Mononuclear cell (primary cell): ENCODE measurements around the gene DNAJB6. TPM values are rescaled to one million over a fixed set of nuclear protein-coding genes. Genes with fewer than 3 reads are reported as not detected.

Experiments
- H3K27me3 ChIP-seq: 2 replicates; pipeline ENCODE4 v1.6.0; 2011; ENCODE audit warnings: low read length, control low read depth; ENCODE audit not compliant: insufficient read depth
- H3K4me1 ChIP-seq: 2 replicates; pipeline ENCODE4 v1.5.1; 2011; ENCODE audit warnings: mild to moderate bottlenecking, low read length, control low read depth; ENCODE audit not compliant: insufficient read depth
- H3K4me3 ChIP-seq: 2 replicates; pipeline ENCODE4 v1.5.1; 2011; ENCODE audit warnings: mild to moderate bottlenecking, low read length, moderate library complexity
- H3K9me3 ChIP-seq: 2 replicates; pipeline ENCODE4 v1.5.1; 2011; ENCODE audit warnings: low read depth, mild to moderate bottlenecking, control low read depth, low read length
- total RNA-seq: library from RNA; depleted of rRNA; stranded (reverse); fragments of >200 nt; gene quantifications from one replicate; pipeline ENCODE4 v1.2.3, GENCODE V29; 2012

Gene DNAJB6
- total RNA-seq, 1 donor, result 224 TPM

GRCh38 chr7:157427811-157428553 is 91.2 kb downstream of the DNAJB6 start:
- H3K4me3 ChIP-seq, result no peak overlapping the region
- H3K4me1 ChIP-seq, result peaks cover 8% of the 10 kb centered on the region
- H3K9me3 ChIP-seq, result no peaks in the 10 kb centered on the region

GRCh38 chr7:157428554-157428945 is 91.7 kb downstream of the DNAJB6 start:
- Histone ChIP-seq H3K27me3 (no peaks in the 10 kb centered on the region), H3K4me1 (peaks cover 8% of the 10 kb centered on the region), H3K4me3 (no peak overlapping the region), H3K9me3 (no peaks in the 10 kb centered on the region)

More at GRCh38 chr7:157427811-157428553, 91.2 kb downstream of the DNAJB6 start:
- no peaks in the 10 kb centered on the region for H3K27me3 ChIP-seq

GRCh38 chr7:157429001-157429679 is 92.3 kb downstream of the DNAJB6 start:
- peaks cover 8% of the 10 kb centered on the region for H3K4me1 ChIP-seq
- H3K27me3 ChIP-seq, result no peaks in the 10 kb centered on the region
- no peak overlapping the region for H3K4me3 ChIP-seq
- H3K9me3 ChIP-seq, result no peaks in the 10 kb centered on the region

- Histone ChIP-seq H3K4me3 (no peak overlapping the region), H3K4me1 (peaks cover 8% of the 10 kb centered on the region), H3K9me3 (no peaks in the 10 kb centered on the region), H3K27me3 (no peaks in the 10 kb centered on the region)
These were observed 92.9 kb downstream of the DNAJB6 start for GRCh38 chr7:157429680-157430224.

- no peak overlapping the region for H3K4me3 ChIP-seq
- H3K9me3 ChIP-seq, result no peaks in the 10 kb centered on the region
- H3K27me3 ChIP-seq, result no peaks in the 10 kb centered on the region
- peaks cover 8% of the 10 kb centered on the region for H3K4me1 ChIP-seq
These were observed 93.9 kb downstream of the DNAJB6 start for GRCh38 chr7:157430721-157431120.

- Histone ChIP-seq H3K4me3 (no peak overlapping the region), H3K27me3 (no peaks in the 10 kb centered on the region), H3K4me1 (peaks cover 8% of the 10 kb centered on the region), H3K9me3 (no peaks in the 10 kb centered on the region)
These were observed 94.6 kb downstream of the DNAJB6 start for GRCh38 chr7:157431173-157431950.

GRCh38 chr7:157431951-157432540 is 95.2 kb downstream of the DNAJB6 start:
- no peaks in the 10 kb centered on the region for H3K9me3 ChIP-seq
- H3K4me1 ChIP-seq, result peaks cover 8% of the 10 kb centered on the region
- no peak overlapping the region for H3K4me3 ChIP-seq
- no peaks in the 10 kb centered on the region for H3K27me3 ChIP-seq

GRCh38 chr7:157432541-157432956 is 95.7 kb downstream of the DNAJB6 start:
- Histone ChIP-seq H3K27me3 (no peaks in the 10 kb centered on the region), H3K4me1 (peaks cover 8% of the 10 kb centered on the region), H3K9me3 (no peaks in the 10 kb centered on the region), H3K4me3 (no peak overlapping the region)

- H3K27me3 ChIP-seq, result no peaks in the 10 kb centered on the region
- no peaks in the 10 kb centered on the region for H3K9me3 ChIP-seq
- no peak overlapping the region for H3K4me3 ChIP-seq
These were observed 96.3 kb downstream of the DNAJB6 start for GRCh38 chr7:157432957-157433576.

GRCh38 chr7:157433628-157434027 is 96.8 kb downstream of the DNAJB6 start:
- Histone ChIP-seq H3K9me3 (no peaks in the 10 kb centered on the region), H3K4me3 (no peak overlapping the region), H3K4me1 (peaks cover 8% of the 10 kb centered on the region), H3K27me3 (no peaks in the 10 kb centered on the region)

More at GRCh38 chr7:157432957-157433576, 96.3 kb downstream of the DNAJB6 start:
- peaks cover 8% of the 10 kb centered on the region for H3K4me1 ChIP-seq

- Histone ChIP-seq H3K9me3 (no peaks in the 10 kb centered on the region), H3K4me1 (peaks cover 8% of the 10 kb centered on the region), H3K4me3 (no peak overlapping the region), H3K27me3 (no peaks in the 10 kb centered on the region)
These were observed 97.4 kb downstream of the DNAJB6 start for GRCh38 chr7:157434231-157434630.

- no peaks in the 10 kb centered on the region for H3K27me3 ChIP-seq
- H3K4me3 ChIP-seq, result no peak overlapping the region
- no peaks in the 10 kb centered on the region for H3K9me3 ChIP-seq
- H3K4me1 ChIP-seq, result peaks cover 8% of the 10 kb centered on the region
These were observed 97.9 kb downstream of the DNAJB6 start for GRCh38 chr7:157434701-157435100.

- Histone ChIP-seq H3K4me3 (no peak overlapping the region), H3K9me3 (no peaks in the 10 kb centered on the region), H3K4me1 (peaks cover 8% of the 10 kb centered on the region), H3K27me3 (no peaks in the 10 kb centered on the region)
These were observed 99.3 kb downstream of the DNAJB6 start for GRCh38 chr7:157436076-157436475.

GRCh38 chr7:157436763-157437480 is 100.1 kb downstream of the DNAJB6 start:
- H3K4me1 ChIP-seq, result peaks cover 8% of the 10 kb centered on the region
- no peaks in the 10 kb centered on the region for H3K9me3 ChIP-seq
- no peaks in the 10 kb centered on the region for H3K27me3 ChIP-seq
- no peak overlapping the region for H3K4me3 ChIP-seq
